H1 (cell line): ENCODE data around the gene RNASE2. TPM values are rescaled to one million over a fixed set of nuclear protein-coding genes. Genes with fewer than 3 reads are reported as not detected.

Experiments
- CTCF ChIA-PET: fragments of 300-600 bp; sonication (Branson Sonifier 250); formaldehyde crosslinking; loops from one replicate; lab custom pipeline; 2021; ENCODE audit not compliant: partially characterized antibody; lab: Charles Lee
- POLR2A ChIA-PET: fragments of 300-600 bp; sonication (Branson Sonifier 250); formaldehyde crosslinking; loops from one replicate; lab custom pipeline; 2021; ENCODE audit warnings: inconsistent platforms; ENCODE audit not compliant: partially characterized antibody; lab: Charles Lee
- DNase-seq, 2 experiments: peaks; one replicate each; pipeline versions ENCODE4 v3.0.0 to v3.0.0-alpha.2; 2010 to 2022; ENCODE audit warnings: low spot score in 2 of 2, low read depth in 1 of 2, mixed read lengths in 1 of 2
- FAIRE-seq: peaks from 2 replicates; lab custom pipeline; 2011; peaks lifted over from hg19 to GRCh38; lab: Jason Lieb, UNC
- H2AFZ ChIP-seq: 2 replicates; pipeline ENCODE4 v1.8.1; 2012; ENCODE audit warnings: low read length, inconsistent platforms
- H2AK5ac ChIP-seq: 2 replicates; pipeline ENCODE4 v1.6.1; 2013; ENCODE audit warnings: low read depth, low read length
- H2BK120ac ChIP-seq: replicated peaks from 2 replicates; pipeline ENCODE3; 2013; ENCODE audit warnings: low read depth, low read length, inconsistent platforms
- H2BK12ac ChIP-seq: 2 replicates; pipeline ENCODE4 v1.6.1; 2013; ENCODE audit warnings: low read depth, low read length
- H2BK15ac ChIP-seq: 2 replicates; pipeline ENCODE4 v1.6.1; 2013; ENCODE audit warnings: low read length
- H2BK20ac ChIP-seq: 2 replicates; pipeline ENCODE4 v1.6.1; 2013; ENCODE audit warnings: low read length
- H2BK5ac ChIP-seq: 2 replicates; pipeline ENCODE4 v1.6.1; 2013; ENCODE audit warnings: low read depth, low read length
- H3K14ac ChIP-seq: 2 replicates; pipeline ENCODE4 v1.6.1; 2013; ENCODE audit warnings: inconsistent platforms; ENCODE audit not compliant: insufficient read length
- H3K18ac ChIP-seq: 2 replicates; pipeline ENCODE4 v1.6.1; 2013; ENCODE audit warnings: low read length; ENCODE audit errors: extremely low read depth
- H3K23ac ChIP-seq: 2 replicates; pipeline ENCODE4 v1.6.1; 2013; ENCODE audit warnings: inconsistent platforms; ENCODE audit not compliant: insufficient read length
- H3K23me2 ChIP-seq: 2 replicates; pipeline ENCODE4 v1.6.1; 2013; ENCODE audit warnings: low read depth, low read length
- H3K27ac ChIP-seq: 2 replicates; pipeline ENCODE4 v1.6.1; 2011; ENCODE audit warnings: low read depth, low read length, inconsistent platforms
- H3K27me3 ChIP-seq, 4 experiments: replicated peaks in 1 of 4; 1 replicate in 1 of 4; 2 replicates in 3 of 4; pipeline versions ENCODE4 v1.6.1 to v1.8.1; 2011 to 2013; ENCODE audit warnings: low read length in 3 of 4, mild to moderate bottlenecking in 3 of 4, inconsistent platforms in 2 of 4, mixed read lengths in 2 of 4, moderate library complexity in 1 of 4; ENCODE audit not compliant: control insufficient read depth in 3 of 4, insufficient read depth in 3 of 4; ENCODE audit errors: extremely low read depth in 1 of 4
- H3K36me3 ChIP-seq, 4 experiments: 2 replicates each; pipeline versions ENCODE4 v1.6.1 to v1.8.1; 2011 to 2013; ENCODE audit warnings: mild to moderate bottlenecking in 4 of 4, low read length in 3 of 4, moderate library complexity in 2 of 4, control low read depth in 1 of 4, inconsistent platforms in 1 of 4; ENCODE audit not compliant: insufficient read depth in 4 of 4, control insufficient read depth in 2 of 4
- H3K4ac ChIP-seq: replicated peaks from 2 replicates; pipeline ENCODE3; 2013; ENCODE audit warnings: low read length, low read depth, mixed read lengths, inconsistent platforms; ENCODE audit not compliant: insufficient read length
- H3K4me1 ChIP-seq, 4 experiments: replicated peaks in 1 of 4; 1 replicate in 1 of 4; 2 replicates in 3 of 4; pipeline versions ENCODE4 v1.6.1 to v1.8.1; 2011 to 2013; ENCODE audit warnings: low read length in 3 of 4, inconsistent platforms in 2 of 4, mixed read lengths in 1 of 4; ENCODE audit not compliant: insufficient read depth in 4 of 4, control insufficient read depth in 3 of 4
- H3K4me2 ChIP-seq, 2 experiments: 2 replicates each; pipeline versions ENCODE4 v1.6.1 to v1.8.1; 2011 to 2013; ENCODE audit warnings: low read depth in 2 of 2, low read length in 2 of 2, control low read depth in 1 of 2, inconsistent platforms in 1 of 2, mild to moderate bottlenecking in 1 of 2; ENCODE audit not compliant: insufficient read depth in 1 of 2
- H3K4me3 ChIP-seq, 4 experiments: fragments of 200-600, 300-600 bp in 1 of 4; sonication (generic), shearing (Covaris generic), sonication (Bioruptor Twin) in 1 of 4; 2 replicates each; pipeline versions ENCODE4 v1.5.1 to v1.8.1; 2011 to 2016; ENCODE audit warnings: low read length in 4 of 4, low read depth in 3 of 4, control low read depth in 2 of 4, inconsistent platforms in 2 of 4, mild to moderate bottlenecking in 2 of 4, mixed read lengths in 1 of 4, moderate library complexity in 1 of 4; ENCODE audit not compliant: insufficient read depth in 2 of 4; ENCODE audit errors: extremely low read depth in 1 of 4
- H3K56ac ChIP-seq: replicated peaks from 2 replicates; pipeline ENCODE3; 2013; ENCODE audit warnings: low read depth, mild to moderate bottlenecking, mixed read lengths, low read length, inconsistent platforms; ENCODE audit not compliant: insufficient read length
- H3K79me1 ChIP-seq: 2 replicates; pipeline ENCODE4 v1.6.1; 2013; ENCODE audit warnings: low read depth, low read length, control low read depth
- H3K79me2 ChIP-seq, 2 experiments: 2 replicates each; pipeline versions ENCODE4 v1.6.1 to v1.8.1; 2012 to 2013; ENCODE audit warnings: low read length in 2 of 2, mild to moderate bottlenecking in 2 of 2, inconsistent platforms in 1 of 2; ENCODE audit not compliant: insufficient read depth in 2 of 2, control insufficient read depth in 1 of 2
- H3K9ac ChIP-seq, 4 experiments: replicated peaks in 1 of 4; 1 replicate in 1 of 4; 2 replicates in 3 of 4; pipeline versions ENCODE4 v1.6.1 to v1.8.1; 2011 to 2013; ENCODE audit warnings: low read depth in 3 of 4, low read length in 3 of 4, control low read depth in 2 of 4, mild to moderate bottlenecking in 2 of 4, moderate library complexity in 2 of 4, inconsistent platforms in 1 of 4; ENCODE audit errors: extremely low read depth in 1 of 4
- H3K9me3 ChIP-seq, 2 experiments: 2 replicates each; pipeline versions ENCODE4 v1.6.1 to v1.8.1; 2012 to 2013; ENCODE audit warnings: mild to moderate bottlenecking in 2 of 2, moderate library complexity in 2 of 2, control low read depth in 1 of 2, inconsistent platforms in 1 of 2, low read depth in 1 of 2, low read length in 1 of 2, mixed read lengths in 1 of 2; ENCODE audit not compliant: insufficient read depth in 2 of 2
- H4K20me1 ChIP-seq, 2 experiments: replicated peaks in 1 of 2; 2 replicates each; pipeline versions ENCODE3 to v1.8.1; 2011 to 2013; ENCODE audit warnings: inconsistent platforms in 2 of 2, low read length in 2 of 2, mild to moderate bottlenecking in 1 of 2; ENCODE audit not compliant: insufficient read depth in 2 of 2, control insufficient read depth in 1 of 2
- H4K5ac ChIP-seq: 2 replicates; pipeline ENCODE4 v1.6.1; 2013; ENCODE audit warnings: low read length, low read depth, mixed read lengths, inconsistent platforms; ENCODE audit not compliant: insufficient read length
- H4K8ac ChIP-seq: 2 replicates; pipeline ENCODE4 v1.8.0; 2013; ENCODE audit warnings: mild to moderate bottlenecking, moderate library complexity, low read length, inconsistent platforms; ENCODE audit not compliant: insufficient read depth; ENCODE audit errors: extremely low read depth
- H4K91ac ChIP-seq: replicated peaks from 2 replicates; pipeline ENCODE3; 2013; ENCODE audit warnings: low read length, mixed read lengths, inconsistent platforms; ENCODE audit not compliant: insufficient read length
- CHD1 ChIP-seq: IDR thresholded peaks from 2 replicates; pipeline ENCODE4 v1.6.1; 2012; ENCODE audit warnings: low read depth, low read length, improper control_type of control experiment
- EZH2 ChIP-seq: fragments of 200-600 bp; sonication (generic); IDR thresholded peaks from 2 replicates; pipeline ENCODE4 v1.7.1; 2012; ENCODE audit warnings: low read depth, mild to moderate bottlenecking, moderate library complexity, low read length, inconsistent platforms; ENCODE audit not compliant: severe bottlenecking
- FOSL1 ChIP-seq: IDR thresholded peaks from 2 replicates; pipeline ENCODE4 v1.6.1; 2011; ENCODE audit warnings: mild to moderate bottlenecking, low read depth, low read length, moderate library complexity; ENCODE audit not compliant: insufficient read depth
- HDAC6 ChIP-seq: IDR thresholded peaks from one replicate; pipeline ENCODE4 v1.7.1; 2012; ENCODE audit warnings: low read depth, mild to moderate bottlenecking, inconsistent platforms, low read length, moderate library complexity
- WGBS, 2 experiments: shearing (Covaris generic) in 1 of 2; methylation state at CpG; one replicate each; pipeline versions ENCODE4 v1.1.6 to v1.1.7; 2013 to 2015; ENCODE audit warnings: low lambda C conversion rate in 2 of 2, mixed read lengths in 2 of 2, inconsistent platforms in 1 of 2, low coverage in 1 of 2, missing lambda C conversion rate in 1 of 2; ENCODE audit not compliant: insufficient replicate concordance in 2 of 2, insufficient coverage in 1 of 2, insufficient read length in 1 of 2; ENCODE audit errors: extremely low coverage in 1 of 2, missing lambda C conversion rate in 1 of 2; 5-methylcytosine and 5-hydroxymethylcytosine counted together
- polyA plus RNA-seq, 7 experiments: library from polyadenylated mRNA; depleted of rRNA in 3 of 7; stranded (reverse) in 5 of 7; unstranded in 2 of 7; fragments of >200 nt in 5 of 7; fragments of 200-250 nt in 2 of 7; gene quantifications; 1 replicate in 5 of 7; 2 replicates in 1 of 7; 4 replicates in 1 of 7; pipeline versions ENCODE4 v1.2.1 to v1.2.3, GENCODE V29; 2011 to 2013; ENCODE audit warnings: missing spikeins in 2 of 7, mixed read lengths in 2 of 7
- total RNA-seq: library from RNA; stranded (reverse); fragmentation: NEBNext Ultra II Directional; extraction: Animal tissue kit (Norgen Biotek cat#: 25700); gene quantifications from 2 replicates; pipeline ENCODE4 v1.2.1, GENCODE V29; 2021

RNASE2 gene
- total and polyA plus RNA-seq, 2 of the 8 experiments (the other 6 are each of a cell fraction or from before 2014, with no cell fraction given), result not detected

DNA sequence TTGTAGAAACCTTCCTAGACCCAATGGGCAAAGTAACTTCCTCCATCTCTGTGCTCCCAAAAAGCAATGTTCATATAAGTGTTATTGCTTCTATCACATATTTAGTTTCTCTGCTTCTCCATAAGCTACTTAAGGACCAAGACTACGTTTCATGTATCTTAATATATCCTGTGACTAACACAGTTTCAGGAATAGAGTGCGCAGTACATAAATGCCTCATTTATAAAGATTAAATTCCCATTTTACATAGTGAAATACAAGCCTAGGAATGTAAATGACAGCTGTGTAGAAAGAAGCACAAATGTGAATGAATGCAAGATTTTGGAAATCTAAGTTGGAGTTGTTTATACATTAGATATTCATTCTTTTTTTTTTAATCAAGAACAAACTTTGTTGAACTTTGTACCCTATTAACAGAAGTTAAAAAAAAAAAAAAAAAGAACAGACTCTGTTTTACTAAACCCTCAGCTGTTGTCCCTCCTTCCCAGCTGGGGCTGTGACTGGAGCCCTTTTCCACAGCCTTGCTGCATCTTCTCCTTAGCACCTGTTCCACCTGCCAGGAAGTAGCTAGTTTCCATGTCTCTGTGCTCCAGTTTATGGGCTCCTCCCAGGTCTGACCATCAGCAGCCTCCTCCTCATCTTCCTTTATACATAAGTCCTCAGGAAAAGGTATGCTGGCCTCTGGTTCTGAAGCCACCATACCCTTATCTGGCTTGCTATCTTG, 27.5 kb downstream of the RNASE2 start:
- Histone ChIP-seq H3K14ac (no peak overlapping the region), H2BK15ac (no peak overlapping the region), H4K5ac (no peak overlapping the region), H3K23ac (no peak overlapping the region), H2AFZ (no peak overlapping the region), H3K9me3 (no peaks in the 10 kb centered on the region), H3K79me2 (no peaks in the 10 kb centered on the region), H2BK20ac (no peak overlapping the region), H3K4me1 (no peaks in the 10 kb centered on the region), H4K91ac (no peak overlapping the region), H2BK120ac (no peak overlapping the region), H3K36me3 (no peaks in the 10 kb centered on the region), H4K20me1 (no peaks in the 10 kb centered on the region), H2AK5ac (no peak overlapping the region), H3K27ac (no peak overlapping the region), H3K27me3 (peaks cover 0 to 2% (median 0%) of the 10 kb centered on the region in 4 experiments; a peak in 2 of 7 replicates), H2BK5ac (no peak overlapping the region), H3K79me1 (no peaks in the 10 kb centered on the region), H3K56ac (no peak overlapping the region), H2BK12ac (no peak overlapping the region), H3K4me2 (no peak overlapping the region), H3K9ac (no peak overlapping the region), H3K4ac (no peak overlapping the region), H3K4me3 (no peak overlapping the region), H3K18ac (no peak overlapping the region), H3K23me2 (no peaks in the 10 kb centered on the region), H4K8ac (no peak overlapping the region)
- POLR2A ChIA-PET, result interaction anchor here (1.3 to 1.6 kb wide), 3 partner anchors 12 to 282 kb away, joined by 3 to 6 read pairs (median 4); no protein-coding TSS in a partner anchor
- TF ChIP-seq CHD1 (no peak), EZH2 (no peak), HDAC6 (no peak), FOSL1 (no peak)
- FAIRE-seq (no peak), DNase-seq (no peak)
- WGBS, 2 experiments, result 72% methylated on average over 2 of the region's 2 CpGs; no CpG with 5 or more reads in 1 of the 2 experiments
- CTCF ChIA-PET, result interaction anchor here (1.4 to 3.9 kb wide), 4 partner anchors 9 to 32 kb away, joined by 3 to 21 read pairs (median 6); partner anchors contain the start of gene SLC39A2
